Posterior cingulate gyrus (tissue), 11 donors: ENCODE results near the gene PAQR5.
A peak's percentile ranks its signal among the peaks of the same experiment; 100 is the strongest.
"Not testable (repeated sequence)": the region's sequence is repeated elsewhere in the genome, so short reads cannot be mapped to it uniquely, and the experiment has no call there.

Source experiments
- DNase-seq, 10 donors: peaks; one replicate each; pipeline versions ENCODE4 v3.0.0 to v3.0.0-alpha.2; 2020 to 2021; ENCODE audit warnings: mixed read lengths in 3 of 10
- intact Hi-C: fragments of 100-400 bp; cut with DNase I; formaldehyde crosslinking; loops from one replicate; pipeline ENCODE4 v1.15.1; 2023

PAQR5 gene

DNA sequence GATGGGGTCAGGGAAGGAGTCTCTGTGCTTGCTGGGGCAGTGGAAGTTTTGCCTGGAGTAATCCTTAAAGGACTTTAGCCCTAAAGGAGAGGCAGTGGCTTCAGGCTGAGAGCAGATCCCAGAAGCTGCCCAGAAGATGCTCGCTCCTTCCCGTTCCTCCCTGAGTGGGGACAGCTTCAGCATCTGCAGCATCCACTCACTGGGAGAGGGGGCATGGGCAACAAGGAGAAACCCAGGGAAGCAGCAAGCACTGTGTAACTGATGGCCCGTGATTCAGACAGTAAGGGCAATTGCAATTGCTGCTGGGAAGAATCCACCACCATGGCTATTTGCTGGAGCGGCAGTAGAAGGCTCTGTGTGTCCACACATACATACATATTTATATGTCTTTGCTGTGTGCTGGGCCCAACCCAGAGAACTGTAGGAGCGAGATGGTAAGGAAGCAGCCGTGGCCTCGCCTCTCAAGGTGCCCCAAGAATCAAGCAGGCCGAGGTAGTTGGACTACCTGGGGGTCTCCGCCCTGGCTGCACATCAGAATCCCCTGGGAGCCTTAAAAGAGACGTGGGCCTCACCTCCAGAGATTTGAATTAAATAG, 5.8 kb upstream of the PAQR5 start:
- peak in 1 of 10 donors; percentile 68 for DNase-seq
- intact Hi-C loops, result no loop called here

DNA sequence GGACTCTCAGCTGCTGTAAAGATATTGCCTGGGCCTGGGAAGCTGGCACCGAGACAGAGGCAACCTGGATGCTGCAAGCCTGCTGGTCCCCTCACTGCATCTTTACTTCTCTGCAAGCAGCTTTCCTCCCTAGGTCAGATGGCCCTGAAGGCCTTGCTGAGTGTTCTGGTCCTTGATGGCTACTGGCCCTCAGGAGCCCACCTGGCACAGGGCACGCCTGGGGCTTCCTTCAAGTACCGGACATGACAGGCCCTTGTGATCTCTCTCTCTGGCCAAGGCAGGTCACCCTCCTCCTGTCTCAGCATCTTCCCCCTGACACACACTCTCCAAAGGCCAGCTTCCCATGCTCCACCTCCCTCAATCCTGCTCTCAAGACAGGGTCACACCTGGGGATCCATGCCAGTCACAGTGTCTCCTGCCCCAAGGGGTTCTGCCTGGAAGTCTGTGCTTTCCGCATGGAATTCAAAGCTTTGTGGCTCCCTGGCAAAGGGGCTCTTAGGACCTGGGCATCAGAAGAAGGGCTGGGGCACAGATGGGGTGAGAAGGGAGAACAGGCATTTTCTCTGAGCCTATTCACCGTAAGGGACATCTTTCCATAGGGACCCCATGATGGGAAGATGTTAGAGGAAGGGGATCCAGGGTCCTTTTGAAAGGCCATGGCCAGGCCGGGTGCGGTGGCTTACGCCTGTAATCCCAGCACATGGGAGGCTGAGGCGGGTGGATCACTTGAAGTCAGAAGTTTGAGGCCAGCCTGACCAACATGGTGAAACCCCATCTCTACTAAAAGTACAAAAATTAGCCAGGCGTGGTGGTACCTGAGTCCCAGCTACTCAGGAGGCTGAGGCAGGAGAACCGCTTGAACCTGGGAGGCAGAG, 4.7 kb upstream of the PAQR5 start:
- DNase-seq, result peak in 1 of 10 donors; percentile 67
- intact Hi-C loops, result no loop called here

DNA sequence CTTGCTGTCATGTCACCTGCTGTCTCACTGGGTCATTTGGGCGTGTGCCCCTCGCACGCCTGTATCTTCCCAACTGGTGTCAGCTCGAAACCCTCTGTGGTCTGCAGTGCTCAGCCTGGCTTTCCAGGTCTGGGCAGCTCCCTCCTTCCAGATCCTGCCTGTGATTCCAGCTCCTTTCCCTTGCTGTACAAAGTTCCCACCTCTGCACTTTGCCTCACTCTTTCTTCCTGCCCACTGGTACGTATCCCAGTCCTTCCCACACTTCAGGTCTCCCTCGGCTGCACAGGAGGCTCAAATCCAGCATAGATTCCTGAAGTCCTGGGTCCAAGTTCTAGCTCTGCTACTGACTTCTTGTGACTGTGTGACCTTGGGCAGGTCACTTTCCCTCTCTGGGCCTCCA, 2.1 kb upstream of the PAQR5 start:
- peak in 1 of 10 donors; percentile 38 for DNase-seq
- intact Hi-C loops, result no loop called here

DNA sequence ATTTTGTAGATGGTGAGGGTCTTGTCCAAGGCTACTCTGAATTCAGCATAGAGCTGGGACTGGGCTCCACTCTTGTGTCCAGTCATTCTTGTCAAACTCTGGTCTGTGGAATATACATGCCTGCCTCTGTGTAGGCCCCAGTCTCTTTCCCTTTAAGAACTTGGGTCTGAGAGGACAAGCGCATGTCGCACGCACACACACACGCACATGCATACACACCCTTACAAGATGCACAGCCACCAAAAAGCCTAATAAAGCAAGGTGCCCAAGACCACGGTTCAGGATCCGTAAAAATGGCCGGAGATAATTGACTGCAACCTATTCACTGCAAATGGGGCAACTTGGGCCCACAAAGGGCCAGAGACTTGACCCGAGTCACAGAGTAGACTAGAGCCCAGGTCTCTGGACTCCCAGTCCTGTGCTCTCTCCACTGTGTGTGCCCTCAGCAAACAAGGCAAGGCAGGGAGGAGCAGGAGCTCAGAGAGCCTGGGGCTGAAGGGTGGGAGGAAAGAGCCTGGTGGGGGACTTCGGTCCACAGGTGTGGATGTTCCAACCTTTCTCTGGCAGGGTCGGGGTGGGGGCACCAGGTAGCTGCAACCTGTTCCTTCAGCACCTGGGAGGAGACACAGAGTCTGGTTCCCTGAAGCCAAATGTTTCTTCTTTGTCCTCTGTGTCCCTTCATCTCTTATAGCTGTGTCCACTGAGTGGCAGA, 914 bp upstream of the PAQR5 start:
- intact Hi-C loops, result no loop called here
- peak in 1 of 10 donors; percentile 57 for DNase-seq

DNA sequence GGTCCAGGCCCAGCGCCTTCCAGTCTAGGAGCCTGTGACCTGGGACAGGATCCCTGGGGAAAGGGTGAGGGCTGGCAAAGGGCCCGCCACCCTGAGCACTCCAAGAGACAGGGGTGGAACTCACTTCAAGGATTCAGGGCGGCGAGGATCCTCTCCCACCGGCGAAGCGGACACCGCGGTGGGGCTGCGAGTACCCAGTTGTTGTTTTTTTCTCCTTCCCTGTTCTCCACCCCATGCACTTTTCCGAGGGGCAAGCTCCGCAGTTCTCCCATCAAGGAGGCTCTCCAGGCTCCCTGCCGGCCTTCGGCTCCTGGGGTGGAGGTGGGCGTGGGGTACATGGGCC, 387 bp upstream of the PAQR5 start:
- intact Hi-C loops, result no loop called here
- peak in 1 of 10 donors; percentile 73 for DNase-seq

DNA sequence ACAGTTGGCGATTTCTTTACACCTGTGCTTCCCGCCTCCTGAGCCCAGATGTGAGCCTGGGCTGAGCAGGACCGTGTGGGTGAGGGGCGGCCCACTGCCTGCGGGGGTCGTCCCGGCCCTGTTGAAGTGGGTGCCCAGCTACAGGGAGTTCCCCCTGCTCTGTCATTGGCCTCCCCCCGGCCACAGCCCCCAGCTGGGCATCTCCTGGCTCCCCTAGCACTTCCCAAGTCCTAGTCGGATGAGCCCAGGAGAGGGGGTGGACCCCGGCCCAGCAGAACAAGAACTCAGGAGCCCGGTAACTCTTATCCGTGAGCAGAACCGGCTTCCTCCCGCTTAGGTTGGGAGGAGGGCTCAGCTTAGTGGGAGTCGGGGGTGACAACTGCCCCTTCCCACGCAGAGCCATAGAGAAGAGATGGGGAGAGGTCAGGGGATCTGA, 757 bp downstream of the PAQR5 start:
- intact Hi-C loops, result no loop called here
- DNase-seq, result peak in 1 of 10 donors; percentile 55

DNA sequence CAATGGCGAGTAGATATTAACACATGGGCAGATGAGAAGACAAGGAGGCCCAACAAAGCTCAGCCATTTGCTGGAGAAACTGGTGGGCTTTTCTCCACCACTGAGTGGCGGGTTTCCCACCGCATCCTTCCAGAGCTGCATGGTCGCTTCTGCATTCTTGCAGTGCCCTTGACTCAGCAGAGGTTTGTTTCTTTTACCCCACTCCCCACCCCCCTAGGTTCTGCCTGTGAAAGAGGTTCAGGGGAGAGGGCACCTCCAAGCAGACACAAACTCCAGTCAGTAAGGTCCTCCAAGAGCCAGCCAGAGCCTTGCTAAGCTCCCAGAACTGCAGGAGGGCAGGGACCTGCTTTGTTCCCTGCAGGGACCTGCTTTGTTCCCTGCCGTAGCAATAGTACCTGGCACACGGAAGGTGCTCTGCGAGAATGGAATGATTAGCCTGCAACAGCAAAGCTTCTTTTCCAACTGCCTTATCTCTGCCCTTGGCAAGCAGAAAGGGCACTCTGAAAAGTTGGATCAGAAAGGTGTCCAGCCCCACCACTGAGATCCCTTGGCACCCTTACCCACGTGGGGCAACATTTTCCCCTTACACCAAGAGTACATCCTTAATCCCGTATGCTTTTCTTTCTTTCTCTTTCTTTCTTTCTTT, 1.4 kb downstream of the PAQR5 start:
- intact Hi-C loops, result no loop called here
- peak in 1 of 10 donors; percentile 35 for DNase-seq

DNA sequence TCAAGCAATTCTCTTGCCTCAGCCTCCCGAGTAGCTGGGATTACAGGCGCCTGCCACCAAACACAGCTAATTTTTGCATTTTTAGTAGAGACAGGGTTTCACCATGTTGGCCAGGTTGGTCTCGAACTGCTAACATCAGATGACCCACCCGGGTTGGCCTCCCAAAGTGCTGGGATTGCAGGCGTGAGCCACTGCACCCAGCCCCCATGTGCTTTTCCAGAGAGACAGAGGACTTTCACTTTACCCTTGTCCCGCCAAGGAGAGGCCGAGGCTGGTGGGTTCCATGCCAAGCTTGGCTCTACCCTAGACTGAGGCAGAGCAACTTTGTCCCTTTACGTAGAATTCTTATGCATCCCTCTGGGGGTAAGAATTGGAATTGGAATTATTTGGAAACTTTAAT, 2.4 kb downstream of the PAQR5 start:
- peak in 1 of 10 donors; percentile 63 for DNase-seq

DNA sequence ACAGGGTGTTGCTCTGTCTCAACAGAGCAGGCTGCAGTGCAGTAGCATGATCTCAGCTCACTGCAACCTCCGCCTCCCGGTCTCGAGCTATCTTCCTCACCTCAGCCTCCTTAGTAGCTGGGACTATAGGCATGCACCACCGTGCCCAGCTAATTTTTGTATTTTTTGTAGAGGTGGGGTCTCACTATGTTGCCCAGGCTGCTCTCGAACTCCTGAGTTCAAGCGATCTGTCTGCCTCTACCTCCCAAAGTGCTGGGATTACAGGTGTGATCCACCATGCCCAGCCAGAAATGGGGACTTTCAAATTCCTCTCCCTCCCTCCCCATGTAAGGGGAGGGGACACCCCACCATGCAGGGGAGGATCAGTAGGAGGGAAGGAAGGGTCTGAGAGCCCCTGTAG, 3.4 kb downstream of the PAQR5 start:
- peak in 2 of 10 donors; percentile 4 to 46 for DNase-seq
- intact Hi-C loops, result not testable (repeated sequence)

More for the DNA sequence above, 2.4 kb downstream of the PAQR5 start:
- intact Hi-C loops, result not testable (repeated sequence)

DNA sequence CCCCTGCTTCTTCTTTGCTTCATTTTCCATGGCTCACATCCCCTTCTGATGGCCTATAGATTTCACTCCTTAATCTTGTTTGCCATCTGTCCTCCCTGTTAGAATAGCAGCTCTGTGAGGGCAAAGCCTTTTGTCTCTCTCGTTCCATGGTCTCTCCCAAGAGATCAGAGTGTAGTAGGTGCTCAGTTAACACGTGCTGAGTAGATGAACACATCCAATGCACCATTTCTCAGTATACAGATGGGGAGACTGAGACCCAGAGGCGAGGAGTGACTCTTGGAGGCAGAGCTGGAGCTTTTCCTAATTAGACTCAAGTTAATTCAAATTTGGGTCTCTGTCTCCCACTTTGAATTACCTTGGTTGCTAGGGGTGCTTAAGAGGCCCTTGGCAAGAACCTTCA, 4.2 kb downstream of the PAQR5 start:
- intact Hi-C loops, result no loop called here
- DNase-seq, result peak in 1 of 10 donors; percentile 12

DNA sequence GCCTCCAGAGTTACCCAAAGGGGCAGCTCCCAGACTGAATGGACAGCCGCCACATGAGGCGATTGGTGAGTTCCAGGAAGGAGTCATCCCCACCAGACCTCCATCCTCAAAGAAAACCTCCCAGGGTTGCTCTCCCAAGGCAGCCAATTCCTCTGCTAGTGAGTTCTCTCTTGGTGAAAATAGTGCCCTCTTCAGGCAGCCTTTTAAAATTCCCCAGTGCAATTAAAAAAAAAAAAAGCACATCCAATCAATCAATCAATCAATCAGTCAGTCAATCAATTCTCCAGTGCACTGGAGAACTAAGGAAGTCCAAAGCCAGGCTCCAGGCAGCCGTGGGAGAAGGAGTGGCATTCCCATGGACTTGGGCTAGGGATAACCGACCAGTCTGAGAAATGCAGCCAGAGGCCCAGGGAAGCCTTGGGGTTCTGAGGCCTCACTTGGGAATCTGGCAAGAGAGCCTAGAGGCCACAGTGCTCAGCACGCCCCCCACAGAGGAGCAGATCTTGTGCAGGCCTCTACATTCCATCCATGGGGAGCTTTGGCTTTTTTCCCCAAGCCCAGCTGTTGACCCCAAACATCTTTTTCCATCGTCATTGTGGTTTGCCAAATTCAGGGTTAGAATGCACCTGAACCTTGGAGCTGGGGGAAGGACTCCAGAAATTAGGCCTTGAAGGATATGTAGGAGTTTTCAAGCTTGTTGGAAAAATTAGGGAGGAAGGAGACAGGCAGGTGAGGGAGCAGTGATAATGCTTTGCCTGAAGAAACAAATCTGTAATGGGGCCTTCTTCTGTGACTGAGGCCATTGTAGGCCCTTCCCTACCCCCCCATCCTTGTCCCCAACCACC, 4.8 kb downstream of the PAQR5 start:
- DNase-seq, result peak in 2 of 10 donors; percentile 32 to 35
- intact Hi-C loops, result no loop called here

DNA sequence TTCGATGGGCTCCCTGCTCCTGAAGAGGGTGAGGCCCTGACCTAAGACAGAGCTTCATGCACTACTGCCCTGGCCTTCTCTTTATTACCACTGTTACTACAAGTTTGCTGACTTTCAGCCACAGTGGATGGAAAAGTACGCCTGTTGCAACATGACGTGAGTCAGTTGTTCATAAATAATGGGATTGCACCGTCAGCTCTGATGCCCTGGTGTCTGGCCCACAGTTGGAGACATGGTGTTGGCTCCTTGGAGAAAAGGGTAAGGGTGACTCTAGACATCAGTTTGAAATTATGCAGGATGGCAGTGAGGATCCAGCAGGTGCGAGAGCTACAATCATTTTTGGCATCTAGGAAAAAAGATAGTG, 5.5 kb downstream of the PAQR5 start:
- DNase-seq, result peak in 1 of 10 donors; percentile 29
- intact Hi-C loops, result no loop called here

DNA sequence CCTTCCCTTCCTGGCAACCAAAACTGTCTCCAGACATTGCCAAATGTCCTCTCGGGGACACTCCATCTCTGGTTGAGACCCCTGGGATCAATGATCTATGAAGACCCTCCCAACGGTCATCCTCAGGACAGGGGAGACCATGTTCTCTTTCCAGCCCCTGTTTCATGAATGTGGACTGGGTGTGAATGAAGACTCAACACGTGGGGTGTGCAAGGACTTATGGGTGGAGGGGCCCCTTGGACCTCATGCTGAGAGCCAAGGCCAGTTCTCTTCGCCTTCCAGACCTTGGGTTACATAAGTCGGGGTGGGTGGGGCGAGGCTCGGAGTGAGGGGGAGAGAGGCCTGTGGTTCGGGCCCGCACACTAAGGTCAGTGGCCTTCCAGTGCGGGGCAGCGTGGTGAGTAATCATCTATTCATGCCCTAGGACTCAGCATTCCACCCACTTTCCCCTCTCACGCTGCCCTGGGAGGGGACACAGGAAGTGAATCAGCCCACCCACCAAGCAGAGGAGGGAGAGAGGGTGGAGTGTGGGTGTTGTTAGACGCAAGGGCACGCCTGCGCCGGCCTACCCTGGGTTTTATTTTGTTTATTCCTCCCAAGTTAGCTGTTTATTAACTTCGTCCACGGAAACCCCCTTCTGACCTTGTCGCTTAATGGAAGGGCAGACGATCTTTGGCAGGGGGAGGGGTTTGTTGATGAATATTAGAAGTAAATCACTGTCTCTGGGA, 6.7 kb downstream of the PAQR5 start:
- intact Hi-C loops, result no loop called here
- DNase-seq, result peak in 2 of 10 donors; percentile 31 to 32

DNA sequence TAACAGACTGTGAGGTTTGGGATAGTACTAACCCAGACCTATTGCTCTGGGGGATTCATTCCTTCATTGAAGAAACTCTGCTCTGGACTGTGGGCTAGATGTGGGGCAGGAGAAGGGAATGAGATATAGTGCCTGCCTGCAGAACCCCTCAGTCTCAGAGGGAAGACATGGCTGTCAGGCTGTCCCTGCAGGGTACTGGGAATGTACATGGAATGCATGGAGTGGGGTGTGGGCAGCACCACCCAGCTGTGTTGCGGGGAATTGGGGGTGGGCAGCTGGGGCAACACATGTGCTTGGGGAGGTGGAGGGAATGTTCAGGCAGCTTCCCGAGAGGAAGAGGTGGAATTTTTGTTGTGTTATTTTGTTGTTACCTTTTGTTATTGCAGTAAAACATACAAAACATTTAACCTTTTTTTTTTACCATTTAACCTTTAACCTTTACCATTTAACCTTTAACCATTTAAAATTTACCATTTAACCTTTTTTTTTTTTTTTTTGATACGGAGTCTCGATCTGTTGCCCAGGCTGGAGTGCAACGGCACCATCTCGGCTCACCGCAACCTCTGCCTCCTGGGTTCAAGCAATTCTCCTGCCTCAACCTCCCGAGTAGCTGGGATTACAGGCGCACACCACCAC, 7.3 kb downstream of the PAQR5 start:
- peak in 1 of 10 donors; percentile 22 for DNase-seq
- intact Hi-C loops, result no loop called here

DNA sequence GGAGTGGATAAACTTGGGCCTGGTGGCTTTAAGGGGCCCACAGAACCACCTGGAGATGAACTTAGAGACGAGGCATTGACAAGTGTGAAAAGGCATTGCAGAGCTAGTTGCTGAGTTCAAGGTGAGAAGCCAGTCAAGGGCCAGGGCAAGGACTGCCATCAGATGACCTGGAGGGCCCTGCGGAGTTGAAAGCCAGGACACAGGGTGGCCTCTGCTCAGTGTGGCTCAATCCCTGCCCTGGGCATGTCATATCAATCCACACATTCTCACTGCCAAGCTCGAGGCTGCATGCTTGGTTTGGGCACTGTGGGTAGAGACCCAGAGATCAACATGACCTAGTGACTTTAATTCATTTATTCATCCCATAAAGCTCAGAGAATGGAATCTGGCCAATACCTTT, 9.2 kb downstream of the PAQR5 start:
- peak in 1 of 10 donors; percentile 19 for DNase-seq
- intact Hi-C loops, result no loop called here

DNA sequence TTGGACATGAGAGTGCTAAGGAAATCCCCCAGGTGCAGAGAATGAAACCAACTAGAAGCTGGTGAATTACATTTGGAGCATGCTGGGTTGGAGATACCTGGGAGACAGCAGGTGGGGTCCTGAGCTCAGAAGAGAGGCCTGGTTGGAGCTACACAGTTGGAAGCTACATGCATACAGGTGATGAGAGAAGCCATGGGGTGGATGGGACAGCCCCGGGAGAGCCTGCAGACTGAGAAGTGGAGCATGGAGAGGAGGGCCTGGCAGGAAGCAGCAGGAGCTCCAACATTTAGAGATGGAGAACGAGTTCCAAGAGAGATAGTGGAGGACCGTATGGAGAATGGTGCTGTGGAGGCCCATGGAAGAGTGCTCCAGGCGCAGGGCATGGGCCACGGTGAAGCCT, 10.2 kb downstream of the PAQR5 start:
- intact Hi-C loops, result no loop called here
- peak in 1 of 10 donors; percentile 49 for DNase-seq

DNA sequence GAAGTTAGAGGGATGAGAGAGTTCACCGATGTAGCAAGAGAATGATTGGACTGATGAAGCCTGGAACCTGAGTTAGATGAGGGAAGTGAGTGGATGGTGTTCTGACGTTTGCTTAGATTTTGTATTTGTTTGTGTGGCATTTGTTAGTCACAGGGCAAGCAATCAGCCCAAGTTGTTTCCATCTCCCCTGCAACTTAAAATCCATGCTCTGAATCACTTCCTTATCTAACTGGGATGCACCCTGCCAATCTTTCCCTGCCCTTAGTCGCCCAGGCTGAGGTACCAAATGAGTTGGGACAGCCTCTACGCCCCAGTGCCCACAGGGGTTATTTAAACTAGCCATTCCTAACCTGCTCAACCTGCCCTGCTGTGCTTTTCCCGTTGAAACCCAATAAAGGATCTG, 12.6 kb downstream of the PAQR5 start:
- DNase-seq, result peak in 2 of 10 donors; percentile 15 to 40
- intact Hi-C loops, result no loop called here

DNA sequence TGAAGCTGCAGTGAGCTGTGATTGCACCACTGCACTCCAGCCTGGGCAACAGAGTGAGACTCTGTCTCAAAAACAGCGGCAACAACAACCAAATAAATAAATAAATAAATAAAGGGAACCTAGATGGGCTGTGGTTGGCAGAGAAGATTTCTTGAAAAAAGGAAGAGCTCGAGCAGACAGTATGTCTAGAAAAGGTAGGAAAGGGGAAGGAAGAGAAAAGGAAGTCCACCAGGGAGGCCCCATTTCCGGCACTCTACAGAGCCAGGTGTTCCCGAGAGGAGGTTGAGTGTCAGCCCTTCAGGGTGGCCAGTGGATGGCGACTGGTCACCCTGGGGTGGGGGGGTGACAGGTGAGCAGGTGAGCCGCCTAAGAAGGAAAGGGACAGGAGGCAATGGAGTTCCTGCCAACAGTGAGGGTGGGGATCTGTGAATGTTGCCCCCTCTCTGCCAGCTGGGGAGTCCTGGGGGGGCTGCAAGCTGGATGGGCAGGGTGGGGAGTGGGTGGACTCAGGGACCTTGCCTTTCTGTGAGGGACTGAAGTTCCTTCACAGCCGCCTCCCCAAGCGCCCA, 14.8 kb downstream of the PAQR5 start:
- intact Hi-C loops, result no loop called here

More for the DNA sequence above, 14.8 kb downstream of the PAQR5 start:
- DNase-seq, result peak in 2 of 10 donors; percentile 40 to 45
